ENCODE measurements around the gene MALRD1. TPM values are rescaled to one million over a fixed set of nuclear protein-coding genes. Genes with fewer than 3 reads are reported as not detected.
"Not testable (repeated sequence)": the region's sequence is repeated elsewhere in the genome, so short reads cannot be mapped to it uniquely, and the experiment has no call there.

MALRD1 gene
- total and polyA plus RNA-seq, 2 experiments from 2014 or later, result 17.8 to 52.6 TPM

DNA sequence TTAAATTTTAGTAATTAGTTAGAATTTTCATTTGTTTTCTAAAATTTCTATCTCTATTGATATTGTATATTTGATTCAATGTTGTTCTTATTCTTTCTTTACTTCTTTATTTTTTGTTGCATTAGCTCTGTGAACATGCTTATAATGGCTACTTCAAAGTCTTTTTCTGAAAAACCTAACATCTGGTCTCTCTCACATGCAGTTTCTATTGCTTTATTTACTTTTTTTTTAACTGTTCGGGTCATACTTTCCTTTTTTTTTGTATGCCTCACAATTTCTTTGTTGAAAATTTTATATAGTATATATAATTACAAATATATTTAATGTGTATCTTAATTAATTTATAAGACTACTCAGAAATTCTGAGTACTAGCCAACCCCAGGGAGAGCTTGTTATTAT, 715.5 kb downstream of the MALRD1 start:
- H2AFZ ChIP-seq, result no peak overlapping the region
- H3K27me3 ChIP-seq, result no peaks in the 10 kb centered on the region
- TF ChIP-seq, protein P1, sequence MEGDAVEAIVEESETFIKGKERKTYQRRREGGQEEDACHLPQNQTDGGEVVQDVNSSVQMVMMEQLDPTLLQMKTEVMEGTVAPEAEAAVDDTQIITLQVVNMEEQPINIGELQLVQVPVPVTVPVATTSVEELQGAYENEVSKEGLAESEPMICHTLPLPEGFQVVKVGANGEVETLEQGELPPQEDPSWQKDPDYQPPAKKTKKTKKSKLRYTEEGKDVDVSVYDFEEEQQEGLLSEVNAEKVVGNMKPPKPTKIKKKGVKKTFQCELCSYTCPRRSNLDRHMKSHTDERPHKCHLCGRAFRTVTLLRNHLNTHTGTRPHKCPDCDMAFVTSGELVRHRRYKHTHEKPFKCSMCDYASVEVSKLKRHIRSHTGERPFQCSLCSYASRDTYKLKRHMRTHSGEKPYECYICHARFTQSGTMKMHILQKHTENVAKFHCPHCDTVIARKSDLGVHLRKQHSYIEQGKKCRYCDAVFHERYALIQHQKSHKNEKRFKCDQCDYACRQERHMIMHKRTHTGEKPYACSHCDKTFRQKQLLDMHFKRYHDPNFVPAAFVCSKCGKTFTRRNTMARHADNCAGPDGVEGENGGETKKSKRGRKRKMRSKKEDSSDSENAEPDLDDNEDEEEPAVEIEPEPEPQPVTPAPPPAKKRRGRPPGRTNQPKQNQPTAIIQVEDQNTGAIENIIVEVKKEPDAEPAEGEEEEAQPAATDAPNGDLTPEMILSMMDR (IDR thresholded peaks at IDR 0.05; ENCODE audit: poor library complexity), result no peak
- TF ChIP-seq EZH2 (IDR thresholded peaks at IDR 0.05; ENCODE audit: borderline replicate concordance) (no peak), EZH2phosphoT487 (IDR thresholded peaks at IDR 0.05; ENCODE audit: low read depth, severe bottlenecking, unreplicated experiment) (no peak)
- H3K79me2 ChIP-seq, result no peaks in the 10 kb centered on the region
- H3K4me1 ChIP-seq (ENCODE audit: insufficient read depth), result no peaks in the 10 kb centered on the region
- no peaks in the 10 kb centered on the region for H4K20me1 ChIP-seq (ENCODE audit: insufficient read depth, poor library complexity, severe bottlenecking)
- no peaks in the 10 kb centered on the region for H3K9me3 ChIP-seq (ENCODE audit: low read depth)
- no peaks in the 10 kb centered on the region for H3K36me3 ChIP-seq (replicated peaks; ENCODE audit: insufficient read depth, low read depth)
- H3K4me3 ChIP-seq, result no peak overlapping the region
- DNase-seq (ENCODE audit: low spot score), result no peak
- WGBS (ENCODE audit: low lambda C conversion rate, missing lambda C conversion rate), result 68% methylated on average over 1 of the region's 1 CpG
- no peak overlapping the region for H3K27ac ChIP-seq
- no peaks in the 10 kb centered on the region for H3K9me2 ChIP-seq (replicated peaks; ENCODE audit: insufficient read depth)
- no peak overlapping the region for H3K4me2 ChIP-seq

DNA sequence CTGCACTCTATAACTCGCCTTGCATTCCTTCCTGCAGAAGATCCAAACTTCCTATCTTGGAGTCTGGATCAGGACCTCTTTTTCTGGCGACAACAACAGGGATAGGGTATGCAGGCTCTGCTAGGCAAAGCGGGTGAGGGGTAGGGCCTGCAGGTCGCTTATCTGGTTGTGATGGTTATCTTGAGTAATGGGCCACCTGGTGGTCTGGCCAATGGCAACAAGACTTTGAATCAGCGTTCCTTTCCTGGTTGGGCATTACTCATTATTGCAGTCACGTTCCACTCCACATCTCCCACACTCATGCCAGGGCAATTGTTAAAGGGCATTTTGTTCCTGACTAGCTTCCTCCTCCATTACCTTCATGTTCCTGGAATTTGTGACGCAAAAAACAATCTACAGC, 719.3 kb downstream of the MALRD1 start:
- no peaks in the 10 kb centered on the region for H3K36me3 ChIP-seq (replicated peaks; ENCODE audit: insufficient read depth, low read depth)
- no peaks in the 10 kb centered on the region for H3K9me2 ChIP-seq (replicated peaks; ENCODE audit: insufficient read depth)
- H4K20me1 ChIP-seq (ENCODE audit: insufficient read depth, poor library complexity, severe bottlenecking), result no peaks in the 10 kb centered on the region
- WGBS (ENCODE audit: low lambda C conversion rate, missing lambda C conversion rate), result 32% methylated on average over 7 of the region's 7 CpGs
- H2AFZ ChIP-seq, result no peak overlapping the region
- no peaks in the 10 kb centered on the region for H3K4me1 ChIP-seq (ENCODE audit: insufficient read depth)
- DNase-seq (ENCODE audit: low spot score), result no peak
- no peaks in the 10 kb centered on the region for H3K79me2 ChIP-seq
- no peaks in the 10 kb centered on the region for H3K27me3 ChIP-seq
- H3K4me3 ChIP-seq, result no peak overlapping the region
- TF ChIP-seq, protein P1 (IDR thresholded peaks at IDR 0.05; ENCODE audit: poor library complexity), result no peak
- TF ChIP-seq EZH2 (IDR thresholded peaks at IDR 0.05; ENCODE audit: borderline replicate concordance) (no peak), EZH2phosphoT487 (IDR thresholded peaks at IDR 0.05; ENCODE audit: low read depth, severe bottlenecking, unreplicated experiment) (no peak)
- no peak overlapping the region for H3K27ac ChIP-seq
- no peak overlapping the region for H3K4me2 ChIP-seq
- no peaks in the 10 kb centered on the region for H3K9me3 ChIP-seq (ENCODE audit: low read depth)

DNA sequence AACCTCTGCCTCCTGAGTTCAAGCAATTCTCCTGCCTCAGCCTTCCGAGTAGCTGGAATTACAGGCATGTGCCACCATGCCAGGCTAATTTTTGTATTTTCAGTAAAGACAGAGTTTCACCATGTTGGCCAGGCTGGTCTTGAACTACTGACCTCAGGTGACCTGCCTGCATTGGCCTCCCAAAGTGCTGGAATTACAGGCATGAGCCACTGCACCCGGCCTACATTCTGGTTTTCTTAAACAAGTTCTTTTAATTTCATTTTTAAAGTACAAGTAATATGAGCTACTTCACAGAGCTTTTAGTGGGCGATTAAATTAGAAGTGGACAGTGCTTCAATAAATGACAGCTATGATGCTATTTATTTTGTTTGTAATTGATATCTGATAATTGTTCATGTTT, 721.2 kb downstream of the MALRD1 start:
- H3K9me2 ChIP-seq (replicated peaks; ENCODE audit: insufficient read depth); H3K27me3 ChIP-seq; H4K20me1 ChIP-seq (ENCODE audit: insufficient read depth, poor library complexity, severe bottlenecking); H3K36me3 ChIP-seq (replicated peaks; ENCODE audit: insufficient read depth, low read depth); H3K9me3 ChIP-seq (ENCODE audit: low read depth); H3K4me1 ChIP-seq (ENCODE audit: insufficient read depth); H3K79me2 ChIP-seq; H3K27ac ChIP-seq; H3K4me3 ChIP-seq; H3K4me2 ChIP-seq; H2AFZ ChIP-seq; DNase-seq (ENCODE audit: low spot score): not testable (repeated sequence)
- 85% methylated on average over 3 of the region's 3 CpGs for WGBS (ENCODE audit: low lambda C conversion rate, missing lambda C conversion rate)

DNA sequence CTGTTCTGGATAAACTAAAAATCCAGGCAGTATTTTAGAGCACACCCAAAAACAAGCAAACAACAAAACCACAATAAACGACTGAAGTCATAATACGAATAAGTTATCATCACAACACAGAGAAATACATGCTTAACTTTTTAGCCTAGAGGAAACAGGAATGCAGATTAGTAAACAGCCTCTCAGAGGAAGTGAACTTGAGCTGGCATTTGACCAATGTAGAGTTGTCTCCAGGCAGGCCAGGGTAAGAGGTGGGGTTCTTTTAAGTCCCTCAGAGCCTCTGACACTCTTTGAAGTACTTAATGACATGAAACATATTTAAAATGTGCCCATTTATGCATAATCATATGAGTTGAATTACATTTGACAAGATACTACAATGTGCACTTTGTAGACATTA, 724.4 kb downstream of the MALRD1 start:
- H3K4me2 ChIP-seq, result no peak overlapping the region
- H3K36me3 ChIP-seq (replicated peaks; ENCODE audit: insufficient read depth, low read depth), result no peaks in the 10 kb centered on the region
- no peak for TF ChIP-seq EZH2 (IDR thresholded peaks at IDR 0.05; ENCODE audit: borderline replicate concordance)
- no peak for TF ChIP-seq EZH2phosphoT487 (IDR thresholded peaks at IDR 0.05; ENCODE audit: low read depth, severe bottlenecking, unreplicated experiment)
- TF ChIP-seq, protein P1 (IDR thresholded peaks at IDR 0.05; ENCODE audit: poor library complexity), result no peak
- H3K27ac ChIP-seq, result no peak overlapping the region
- H3K4me1 ChIP-seq (ENCODE audit: insufficient read depth), result no peaks in the 10 kb centered on the region
- DNase-seq (ENCODE audit: low spot score), result no peak
- H2AFZ ChIP-seq, result no peak overlapping the region
- H3K9me3 ChIP-seq (ENCODE audit: low read depth), result no peaks in the 10 kb centered on the region
- H3K27me3 ChIP-seq, result no peaks in the 10 kb centered on the region
- 71% methylated on average over 2 of the region's 2 CpGs for WGBS (ENCODE audit: low lambda C conversion rate, missing lambda C conversion rate)
- H4K20me1 ChIP-seq (ENCODE audit: insufficient read depth, poor library complexity, severe bottlenecking), result no peaks in the 10 kb centered on the region
- no peaks in the 10 kb centered on the region for H3K9me2 ChIP-seq (replicated peaks; ENCODE audit: insufficient read depth)
- H3K79me2 ChIP-seq, result no peaks in the 10 kb centered on the region
- H3K4me3 ChIP-seq, result no peak overlapping the region
